Right lobe of liver (tissue), 4 donors: Measurements from ENCODE around the gene FSTL3.
"Not testable (repeated sequence)": the region's sequence is repeated elsewhere in the genome, so short reads cannot be mapped to it uniquely, and the experiment has no call there.

Source experiments
- POLR2A ChIP-seq: fragments of 450-650 bp; IDR thresholded peaks from one replicate; pipeline ENCODE4 v1.6.1; 2017; ENCODE audit warnings: antibody characterized with exemption, mild to moderate bottlenecking
- TF ChIP-seq, protein P1 (sequence below), 4 donors: fragments of 200-600 bp in 3 of 4; fragments of 450-650 bp in 1 of 4; IDR thresholded peaks; one replicate each; pipeline versions ENCODE4 v1.5.1 to v1.8.0; 2016 to 2022; ENCODE audit warnings: antibody characterized with exemption in 4 of 4, mild to moderate bottlenecking in 2 of 4
- donor health status: DM: no; HTN: no; CAD: no.
- donor health status: DM: no; HTN: no; CAD: no.
- donor health status: DM: no; HTN: yes; CAD: no.

DNA sequence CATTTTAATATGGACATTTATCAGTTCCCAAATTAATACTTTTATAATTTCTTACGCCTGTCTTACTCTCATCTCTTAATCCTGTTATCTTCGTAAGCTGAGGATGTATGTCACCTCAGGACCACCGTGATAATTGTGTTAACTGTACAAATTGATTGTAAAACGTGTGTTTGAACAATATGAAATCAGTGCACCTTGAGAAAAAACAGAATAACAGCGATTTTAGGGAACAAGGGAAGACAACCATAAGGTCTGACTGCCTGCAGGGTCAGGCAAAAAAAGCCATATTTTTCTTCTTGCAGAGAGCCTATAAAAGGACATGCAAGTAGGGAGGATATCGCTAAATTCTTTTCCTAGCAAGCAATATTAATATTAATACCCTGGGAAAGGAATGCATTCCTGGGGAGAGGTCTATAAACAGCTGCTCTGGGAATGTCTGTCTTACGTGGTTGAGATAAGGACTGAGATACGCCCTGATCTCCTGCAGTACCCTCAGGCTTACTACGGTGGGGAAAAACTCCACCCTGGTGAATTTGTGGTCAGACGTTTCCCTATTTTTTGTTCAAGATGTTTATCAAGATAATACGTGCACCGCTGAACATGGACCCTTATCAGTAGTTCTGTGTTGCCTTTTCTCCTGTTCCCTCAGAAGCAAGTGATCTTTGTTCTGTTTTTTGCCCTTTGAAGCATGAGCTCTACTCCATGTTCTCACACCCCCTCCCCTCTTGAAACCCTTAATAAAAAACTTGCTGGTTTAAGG, 7.3 kb upstream of the FSTL3 start:
- TF ChIP-seq POLR2A = not testable (repeated sequence)
- TF ChIP-seq, protein P1, sequence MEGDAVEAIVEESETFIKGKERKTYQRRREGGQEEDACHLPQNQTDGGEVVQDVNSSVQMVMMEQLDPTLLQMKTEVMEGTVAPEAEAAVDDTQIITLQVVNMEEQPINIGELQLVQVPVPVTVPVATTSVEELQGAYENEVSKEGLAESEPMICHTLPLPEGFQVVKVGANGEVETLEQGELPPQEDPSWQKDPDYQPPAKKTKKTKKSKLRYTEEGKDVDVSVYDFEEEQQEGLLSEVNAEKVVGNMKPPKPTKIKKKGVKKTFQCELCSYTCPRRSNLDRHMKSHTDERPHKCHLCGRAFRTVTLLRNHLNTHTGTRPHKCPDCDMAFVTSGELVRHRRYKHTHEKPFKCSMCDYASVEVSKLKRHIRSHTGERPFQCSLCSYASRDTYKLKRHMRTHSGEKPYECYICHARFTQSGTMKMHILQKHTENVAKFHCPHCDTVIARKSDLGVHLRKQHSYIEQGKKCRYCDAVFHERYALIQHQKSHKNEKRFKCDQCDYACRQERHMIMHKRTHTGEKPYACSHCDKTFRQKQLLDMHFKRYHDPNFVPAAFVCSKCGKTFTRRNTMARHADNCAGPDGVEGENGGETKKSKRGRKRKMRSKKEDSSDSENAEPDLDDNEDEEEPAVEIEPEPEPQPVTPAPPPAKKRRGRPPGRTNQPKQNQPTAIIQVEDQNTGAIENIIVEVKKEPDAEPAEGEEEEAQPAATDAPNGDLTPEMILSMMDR (IDR thresholded peaks at IDR 0.05) = not testable (repeated sequence)
